Left ventricle myocardium inferior (tissue), 1 donor: ENCODE measurements around the gene FAM171A2. TPM values are rescaled to one million over a fixed set of nuclear protein-coding genes. Genes with fewer than 3 reads are reported as not detected.

Experiments used
- DNase-seq: peaks from one replicate; pipeline ENCODE4 v3.0.0-alpha.2; 2020
- H3K27ac ChIP-seq: fragments of 200-600 bp; replicated peaks from 2 replicates; pipeline ENCODE4 v1.8.0; 2021
- H3K27me3 ChIP-seq: fragments of 200-600 bp; 2 replicates; pipeline ENCODE4 v1.8.0; 2021; ENCODE audit warnings: low read depth
- H3K36me3 ChIP-seq: fragments of 200-600 bp; 2 replicates; pipeline ENCODE4 v1.8.0; 2021
- H3K4me1 ChIP-seq: fragments of 200-600 bp; 2 replicates; pipeline ENCODE4 v1.8.0; 2021
- H3K4me3 ChIP-seq: fragments of 200-600 bp; 2 replicates; pipeline ENCODE4 v1.8.0; 2021; ENCODE audit warnings: mild to moderate bottlenecking, moderate library complexity
- H3K9me3 ChIP-seq: fragments of 200-600 bp; replicated peaks from 2 replicates; pipeline ENCODE4 v1.8.0; 2021
- intact Hi-C: fragments of 100-400 bp; cut with micrococcal nuclease; formaldehyde crosslinking; loops from one replicate; pipeline ENCODE4 v1.11.0; 2022
- total RNA-seq: library from RNA; stranded (reverse); fragmentation: NEBNext Ultra II Directional; extraction: Animal tissue kit (Norgen Biotek cat#: 25700); gene quantifications from one replicate; pipeline ENCODE4 v1.2.1, GENCODE V29; 2021
- TF ChIP-seq, protein P1 (sequence below): fragments of 200-600 bp; IDR thresholded peaks from 2 replicates; pipeline ENCODE4 v1.8.0; 2021; ENCODE audit warnings: antibody characterized with exemption, mild to moderate bottlenecking, borderline replicate concordance
- donor health status: DM: no; HTN: yes; CAD: no; lungs with severe emphysema.

The FAM171A2 gene
- total RNA-seq, 1 donor from 2014 or later, result 0.55 TPM

DNA sequence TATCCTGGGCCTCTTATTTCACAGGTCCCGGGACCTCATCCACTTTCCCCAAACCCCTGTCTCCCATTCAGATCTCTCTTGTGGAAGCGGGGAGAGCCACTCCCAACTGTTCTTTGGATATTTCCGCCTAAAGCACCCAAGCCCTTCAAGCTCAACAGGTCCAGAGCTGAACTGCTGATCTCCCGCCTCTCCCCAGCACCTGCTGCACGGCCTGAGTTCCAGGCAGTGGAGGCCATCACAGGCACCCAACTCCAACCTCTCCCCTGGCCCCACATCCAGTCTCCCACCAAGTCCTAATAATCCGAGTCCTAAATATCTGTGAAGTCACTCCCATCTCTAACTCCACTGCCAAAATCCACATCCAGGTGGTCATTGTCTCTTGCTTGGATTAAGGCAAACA lies 19.3 kb upstream of the FAM171A2 start:
- Histone ChIP-seq H3K4me1 (peaks cover 21% of the 10 kb centered on the region), H3K27me3 (peaks cover 41% of the 10 kb centered on the region), H3K36me3 (no peaks in the 10 kb centered on the region), H3K27ac (no peak overlapping the region), H3K9me3 (no peaks in the 10 kb centered on the region), H3K4me3 (no peak overlapping the region)
- DNase-seq, result no peak
- TF ChIP-seq, protein P1, sequence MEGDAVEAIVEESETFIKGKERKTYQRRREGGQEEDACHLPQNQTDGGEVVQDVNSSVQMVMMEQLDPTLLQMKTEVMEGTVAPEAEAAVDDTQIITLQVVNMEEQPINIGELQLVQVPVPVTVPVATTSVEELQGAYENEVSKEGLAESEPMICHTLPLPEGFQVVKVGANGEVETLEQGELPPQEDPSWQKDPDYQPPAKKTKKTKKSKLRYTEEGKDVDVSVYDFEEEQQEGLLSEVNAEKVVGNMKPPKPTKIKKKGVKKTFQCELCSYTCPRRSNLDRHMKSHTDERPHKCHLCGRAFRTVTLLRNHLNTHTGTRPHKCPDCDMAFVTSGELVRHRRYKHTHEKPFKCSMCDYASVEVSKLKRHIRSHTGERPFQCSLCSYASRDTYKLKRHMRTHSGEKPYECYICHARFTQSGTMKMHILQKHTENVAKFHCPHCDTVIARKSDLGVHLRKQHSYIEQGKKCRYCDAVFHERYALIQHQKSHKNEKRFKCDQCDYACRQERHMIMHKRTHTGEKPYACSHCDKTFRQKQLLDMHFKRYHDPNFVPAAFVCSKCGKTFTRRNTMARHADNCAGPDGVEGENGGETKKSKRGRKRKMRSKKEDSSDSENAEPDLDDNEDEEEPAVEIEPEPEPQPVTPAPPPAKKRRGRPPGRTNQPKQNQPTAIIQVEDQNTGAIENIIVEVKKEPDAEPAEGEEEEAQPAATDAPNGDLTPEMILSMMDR, result no peak
- intact Hi-C loops, result no loop called here

DNA sequence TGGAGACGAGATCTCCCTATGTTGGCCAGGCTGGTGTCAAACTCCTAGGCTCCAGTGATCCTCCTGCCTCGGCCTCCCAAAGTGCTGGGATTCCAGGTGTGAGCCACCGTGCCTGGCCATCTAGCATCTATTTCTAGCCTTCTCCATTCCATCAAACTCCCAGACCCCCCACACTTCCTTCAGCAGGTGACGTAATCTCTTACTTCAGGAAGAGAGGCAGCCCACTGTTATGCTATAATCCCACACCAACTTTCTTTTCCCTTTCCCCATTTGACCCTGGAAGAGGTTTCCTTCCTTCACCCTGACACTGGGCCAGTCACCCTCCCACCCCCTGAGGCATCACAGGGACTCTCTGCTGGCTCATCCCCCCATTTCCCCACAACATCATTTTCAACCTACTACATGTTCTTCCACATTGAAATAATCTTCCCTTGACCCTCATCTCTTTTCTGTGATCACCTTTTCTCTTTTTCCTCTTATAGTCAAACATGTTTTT lies 18.2 kb upstream of the FAM171A2 start:
- intact Hi-C loops, result no loop called here
- TF ChIP-seq, protein P1, result no peak
- H3K36me3 ChIP-seq, result no peaks in the 10 kb centered on the region

DNA sequence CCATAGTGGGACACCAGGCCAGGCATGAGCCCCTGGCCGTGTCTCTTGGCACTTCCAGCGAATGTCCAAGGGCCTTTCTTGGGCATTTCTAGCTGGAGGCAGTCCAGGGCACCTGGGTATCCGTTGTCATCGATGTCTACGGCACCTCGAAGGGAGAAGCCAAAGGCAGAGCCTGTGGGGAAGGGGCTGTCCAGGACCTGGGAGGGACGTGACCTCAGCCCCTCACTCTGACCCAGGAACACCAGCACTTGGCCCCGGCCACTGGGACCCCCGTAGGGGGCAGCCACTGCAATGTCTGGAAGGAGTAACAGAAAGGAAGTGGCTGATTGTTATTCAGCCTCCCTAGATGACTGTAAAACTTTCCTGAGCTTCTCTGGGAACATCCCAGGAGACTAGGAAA lies 17.1 kb upstream of the FAM171A2 start:
- peaks cover 38% of the 10 kb centered on the region for H3K27me3 ChIP-seq
- intact Hi-C loops, result no loop called here
- H3K4me3 ChIP-seq, result no peak overlapping the region
- H3K36me3 ChIP-seq, result no peaks in the 10 kb centered on the region
- TF ChIP-seq, protein P1, result no peak
- H3K4me1 ChIP-seq, result peaks cover 28% of the 10 kb centered on the region
- H3K9me3 ChIP-seq, result no peaks in the 10 kb centered on the region
- no peak overlapping the region for H3K27ac ChIP-seq
- DNase-seq, result no peak

More for the DNA sequence above, 18.2 kb upstream of the FAM171A2 start:
- no peak for DNase-seq
- peaks cover 41% of the 10 kb centered on the region for H3K27me3 ChIP-seq
- H3K27ac ChIP-seq, result no peak overlapping the region
- peaks cover 22% of the 10 kb centered on the region for H3K4me1 ChIP-seq
- H3K9me3 ChIP-seq, result no peaks in the 10 kb centered on the region
- no peak overlapping the region for H3K4me3 ChIP-seq

DNA sequence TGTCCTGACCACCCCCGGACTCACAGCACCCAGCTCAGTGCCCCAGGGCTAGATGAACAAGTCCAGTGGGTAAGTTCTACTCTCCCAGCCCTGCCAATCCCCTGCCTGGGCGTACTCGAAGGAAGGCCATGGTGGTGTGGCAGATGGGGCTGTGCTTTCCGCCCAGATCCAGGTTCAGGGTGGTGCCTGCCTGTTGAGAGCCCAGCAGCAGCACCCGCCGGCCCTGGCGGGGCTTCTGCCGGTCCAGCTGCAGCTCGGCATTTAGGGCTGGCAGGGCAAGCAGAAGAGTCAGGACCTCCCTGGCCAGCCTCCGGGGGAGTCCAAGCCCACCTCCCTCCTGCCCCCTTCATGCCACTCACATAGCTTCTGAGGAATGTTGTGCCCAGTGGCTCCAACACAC lies 16.2 kb upstream of the FAM171A2 start:
- H3K27me3 ChIP-seq, result peaks cover 32% of the 10 kb centered on the region
- no peak for DNase-seq
- no peaks in the 10 kb centered on the region for H3K9me3 ChIP-seq
- no peak overlapping the region for H3K4me3 ChIP-seq
- H3K27ac ChIP-seq, result no peak overlapping the region
- intact Hi-C loops, result no loop called here
- no peaks in the 10 kb centered on the region for H3K36me3 ChIP-seq
- H3K4me1 ChIP-seq, result peaks cover 20% of the 10 kb centered on the region
- TF ChIP-seq, protein P1, result no peak

DNA sequence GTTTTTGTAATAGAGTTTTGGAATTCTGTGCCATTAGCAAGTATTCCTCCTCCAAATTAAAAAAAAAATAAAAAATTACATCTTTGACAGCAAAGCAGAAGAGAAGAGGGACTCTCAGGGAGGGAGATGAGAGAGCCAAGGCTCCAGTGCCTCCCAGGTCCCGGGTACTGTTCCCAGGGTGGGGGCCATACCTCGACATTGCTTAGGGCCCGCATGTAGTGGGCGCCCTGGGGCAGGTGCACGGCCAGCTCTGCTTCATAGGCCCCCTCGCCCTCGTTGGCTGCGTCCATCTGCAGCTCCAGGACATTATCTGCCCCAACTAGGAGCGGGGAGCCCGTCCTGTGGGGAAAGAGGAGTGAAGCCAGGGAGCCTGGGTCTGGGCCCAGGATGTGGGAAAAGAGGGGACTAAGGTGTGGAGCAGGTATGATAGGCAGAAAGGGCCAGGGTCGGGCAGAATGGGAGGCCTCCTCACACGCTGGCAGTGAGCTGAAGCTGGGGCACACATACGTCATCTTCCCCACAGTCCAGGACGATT lies 14.6 kb upstream of the FAM171A2 start:
- Histone ChIP-seq H3K27me3 (peaks cover 16% of the 10 kb centered on the region), H3K9me3 (no peaks in the 10 kb centered on the region), H3K36me3 (no peaks in the 10 kb centered on the region), H3K27ac (no peak overlapping the region), H3K4me1 (peaks cover 13% of the 10 kb centered on the region), H3K4me3 (no peak overlapping the region)
- no peak for DNase-seq
- TF ChIP-seq, protein P1, result no peak
- intact Hi-C loops, result no loop called here
